WERI-Rb-1 (cell line): Measurements from ENCODE around the gene ACTR1B.
"Not testable (repeated sequence)": the region's sequence is repeated elsewhere in the genome, so short reads cannot be mapped to it uniquely, and the experiment has no call there.

ENCODE experiments used
- DNase-seq: peaks from one replicate; pipeline ENCODE4 v3.0.0-alpha.2; 2020
- H3K27ac ChIP-seq: fragments of 250-450 bp; sonication (Bioruptor Pico); 2 replicates; pipeline ENCODE4 v1.5.1; 2020; ENCODE audit warnings: mild to moderate bottlenecking, moderate library complexity
- H3K27me3 ChIP-seq: fragments of 250-450 bp; sonication (Bioruptor Pico); 2 replicates; pipeline ENCODE4 v1.5.1; 2021; ENCODE audit warnings: mild to moderate bottlenecking, low read depth, moderate library complexity; ENCODE audit not compliant: insufficient read depth, severe bottlenecking
- H3K36me3 ChIP-seq: fragments of 250-450 bp; sonication (Bioruptor Pico); 2 replicates; pipeline ENCODE4 v1.5.1; 2020; ENCODE audit warnings: mild to moderate bottlenecking, moderate library complexity
- H3K4me3 ChIP-seq: 2 replicates; pipeline ENCODE4 v1.5.1; 2011; ENCODE audit warnings: low read depth, mild to moderate bottlenecking, control low read depth, low read length
- H3K9me3 ChIP-seq: fragments of 250-450 bp; sonication (Bioruptor Pico); 2 replicates; pipeline ENCODE4 v1.5.1; 2021; ENCODE audit warnings: mild to moderate bottlenecking, moderate library complexity; ENCODE audit not compliant: severe bottlenecking
- CTCF ChIP-seq: IDR thresholded peaks from 2 replicates; pipeline ENCODE4 v1.5.1; 2011; ENCODE audit warnings: low read depth, mild to moderate bottlenecking, control low read depth, inconsistent platforms, low read length

Gene ACTR1B

GRCh38 chr2:97645695-97646629 is 17.9 kb downstream of the ACTR1B start, which contains the start of gene COX5B:
Gene COX5B, plus strand, starts transcription at chr2:97646062. Its CDS starts 25 bp downstream, at chr2:97646087.
- Histone ChIP-seq H3K9me3 (no peaks in the 10 kb centered on the region), H3K36me3 (peaks cover 20% of the 10 kb centered on the region), H3K27me3 (no peaks in the 10 kb centered on the region), H3K4me3 (peak within 1 kb of the TSS; percentile 74), H3K27ac (peak within 1 kb of the TSS; percentile 76)
- DNase-seq, result peak; percentile 98
- TF ChIP-seq CTCF, result no peak

- DNase-seq, result no peak
- H3K27me3 ChIP-seq, result no peaks in the 10 kb centered on the region
- H3K9me3 ChIP-seq, result no peaks in the 10 kb centered on the region
- H3K4me3 ChIP-seq, result peak overlapping the region; percentile 74
- H3K36me3 ChIP-seq, result peaks cover 18% of the 10 kb centered on the region
- no peak for TF ChIP-seq CTCF
- peak overlapping the region; percentile 52 for H3K27ac ChIP-seq
These were observed 18.6 kb downstream of the ACTR1B start for GRCh38 chr2:97645112-97645694.

GRCh38 chr2:97644023-97644717 is 19.7 kb downstream of the ACTR1B start:
- H3K36me3 ChIP-seq, result peaks cover 15% of the 10 kb centered on the region
- no peak for DNase-seq

GRCh38 chr2:97626049-97626430 is 37.8 kb downstream of the ACTR1B start:
- not testable (repeated sequence) for H3K27me3 ChIP-seq, H3K36me3 ChIP-seq, H3K27ac ChIP-seq, DNase-seq, H3K4me3 ChIP-seq, H3K9me3 ChIP-seq

More at GRCh38 chr2:97644023-97644717, 19.7 kb downstream of the ACTR1B start:
- no peaks in the 10 kb centered on the region for H3K27me3 ChIP-seq
- no peaks in the 10 kb centered on the region for H3K9me3 ChIP-seq
- H3K4me3 ChIP-seq, result no peak overlapping the region
- no peak overlapping the region for H3K27ac ChIP-seq
- TF ChIP-seq CTCF, result no peak

- not testable (repeated sequence) for H3K27me3 ChIP-seq, H3K27ac ChIP-seq, DNase-seq, H3K4me3 ChIP-seq, H3K9me3 ChIP-seq, H3K36me3 ChIP-seq
These were observed 38.3 kb downstream of the ACTR1B start for GRCh38 chr2:97625354-97626048.

- not testable (repeated sequence) for H3K27ac ChIP-seq, H3K27me3 ChIP-seq, H3K9me3 ChIP-seq, H3K36me3 ChIP-seq, H3K4me3 ChIP-seq, DNase-seq
These were observed 40.9 kb downstream of the ACTR1B start for GRCh38 chr2:97622976-97623375.

GRCh38 chr2:97620492-97620891 is 43.4 kb downstream of the ACTR1B start:
- not testable (repeated sequence) for H3K9me3 ChIP-seq, DNase-seq, H3K36me3 ChIP-seq, H3K27ac ChIP-seq, H3K4me3 ChIP-seq, H3K27me3 ChIP-seq

- H3K4me3 ChIP-seq, H3K36me3 ChIP-seq, DNase-seq, H3K27me3 ChIP-seq, H3K27ac ChIP-seq, H3K9me3 ChIP-seq: not testable (repeated sequence)
These were observed 44.7 kb downstream of the ACTR1B start for GRCh38 chr2:97618939-97619827.
